NOMO-1 treated with DMSO at 0.1 percent for 48 hours (cell line): ENCODE data around the gene ESCO1.
"Not testable (repeated sequence)": the region's sequence is repeated elsewhere in the genome, so short reads cannot be mapped to it uniquely, and the experiment has no call there.

Experiments used
- DNase-seq: peaks from one replicate; lab custom pipeline; 2025; ENCODE audit not compliant: unreplicated experiment; lab: John Stamatoyannopoulos, UW

Gene ESCO1

GRCh38 chr18:21593540-21594257, 6.8 kb downstream of the ESCO1 start:
- DNase-seq, result no peak

- not testable (repeated sequence) for DNase-seq
These were observed 8.1 kb downstream of the ESCO1 start for GRCh38 chr18:21592361-21592760.

DNA sequence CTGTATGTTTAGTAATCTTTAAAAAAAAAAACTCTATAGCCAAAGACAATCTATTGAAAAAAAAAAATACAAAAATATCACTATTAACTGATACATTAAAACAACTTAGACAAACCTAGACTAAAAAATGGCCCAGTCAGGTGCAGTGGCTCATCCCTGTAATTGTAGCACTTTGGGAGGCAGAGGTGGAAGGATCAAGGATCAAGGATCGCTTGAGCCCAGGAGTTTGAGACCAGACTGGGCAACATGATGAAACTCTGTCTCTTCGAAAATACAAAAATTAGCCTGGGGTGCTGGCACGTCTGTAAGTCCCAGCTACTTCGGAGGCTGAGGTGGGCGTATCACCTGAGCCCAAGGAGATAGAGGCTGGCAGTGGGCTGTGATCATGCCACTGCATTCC, 16.1 kb downstream of the ESCO1 start:
- DNase-seq, result no peak

DNA sequence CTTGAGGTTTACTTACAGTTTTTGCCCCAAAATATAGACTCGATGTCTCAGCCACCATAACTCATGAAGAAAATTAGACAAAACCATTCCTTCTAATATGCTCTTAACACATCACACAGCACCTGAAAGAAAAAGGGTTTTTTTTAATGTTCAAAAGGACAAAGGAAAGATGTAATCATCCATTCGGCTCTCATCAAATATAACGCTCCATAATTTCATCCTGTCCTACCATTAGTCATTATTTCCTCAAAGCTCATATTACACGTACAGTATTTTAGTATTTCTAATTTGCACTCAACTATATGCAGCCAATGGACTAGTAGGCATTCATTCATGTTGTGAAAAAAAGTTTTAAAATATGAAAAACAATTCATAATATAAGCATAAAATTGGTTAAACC, 24.8 kb downstream of the ESCO1 start:
- DNase-seq, result no peak

DNA sequence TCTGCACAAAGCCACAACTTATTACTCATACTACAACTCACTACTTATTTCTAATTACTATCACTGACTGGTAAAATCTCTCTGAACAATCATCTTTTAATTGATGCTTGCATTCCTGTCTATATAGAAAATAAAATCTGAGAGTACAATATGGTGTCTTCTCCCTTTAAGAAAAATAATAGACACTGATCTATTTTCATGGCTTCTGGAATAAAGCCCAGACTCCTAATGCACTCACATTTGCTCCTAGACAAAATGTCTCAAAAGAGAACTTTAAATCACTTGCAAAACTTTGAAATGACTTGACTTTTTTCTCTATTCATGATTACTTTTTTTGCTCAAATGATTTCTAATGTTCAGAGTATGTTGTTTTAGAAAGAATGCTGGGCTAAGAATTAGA, 28.7 kb downstream of the ESCO1 start:
- no peak for DNase-seq

DNA sequence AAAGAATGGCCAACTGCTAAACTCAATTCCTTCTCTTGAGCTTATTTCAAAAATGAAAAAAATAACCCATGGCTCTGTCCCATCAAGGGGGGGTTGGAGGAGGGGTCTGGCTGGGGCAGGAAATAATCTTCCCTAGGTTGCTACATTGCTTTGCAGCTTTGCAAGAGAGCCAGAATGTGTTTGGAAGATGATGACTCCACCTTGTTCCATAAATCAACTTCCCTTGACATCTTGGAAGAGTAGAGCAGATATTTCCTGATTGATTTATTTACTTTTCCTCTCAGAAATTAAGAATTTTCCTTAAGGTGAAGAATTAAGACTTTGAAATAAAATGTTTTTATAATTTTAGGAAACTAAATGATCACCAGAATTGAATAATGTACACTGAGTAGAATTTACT, 41.3 kb downstream of the ESCO1 start:
- no peak for DNase-seq

- DNase-seq, result no peak
These were observed 42.8 kb downstream of the ESCO1 start for GRCh38 chr18:21557607-21558253.

- no peak for DNase-seq
These were observed 50.0 kb downstream of the ESCO1 start for GRCh38 chr18:21550510-21550970.

DNA sequence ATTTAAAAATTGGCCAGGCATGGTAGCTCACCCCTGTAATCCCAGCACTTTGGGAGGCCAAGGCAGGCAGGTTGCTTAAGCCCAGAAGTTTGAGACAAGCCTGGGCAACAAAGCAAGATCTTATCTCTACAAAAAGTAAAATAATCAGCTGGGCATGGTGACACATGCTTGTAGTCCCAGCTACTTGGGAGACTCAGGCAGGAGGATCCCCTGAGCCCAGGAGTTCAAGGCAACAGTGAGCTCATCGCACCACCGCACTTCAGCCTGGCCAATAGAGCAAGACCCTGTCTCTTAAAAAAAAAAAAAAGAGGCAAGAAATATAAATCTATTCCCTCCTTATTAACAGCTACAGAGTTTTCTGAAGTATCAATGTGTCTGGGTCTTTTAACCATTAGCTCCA, 51.9 kb downstream of the ESCO1 start:
- DNase-seq, result no peak

DNA sequence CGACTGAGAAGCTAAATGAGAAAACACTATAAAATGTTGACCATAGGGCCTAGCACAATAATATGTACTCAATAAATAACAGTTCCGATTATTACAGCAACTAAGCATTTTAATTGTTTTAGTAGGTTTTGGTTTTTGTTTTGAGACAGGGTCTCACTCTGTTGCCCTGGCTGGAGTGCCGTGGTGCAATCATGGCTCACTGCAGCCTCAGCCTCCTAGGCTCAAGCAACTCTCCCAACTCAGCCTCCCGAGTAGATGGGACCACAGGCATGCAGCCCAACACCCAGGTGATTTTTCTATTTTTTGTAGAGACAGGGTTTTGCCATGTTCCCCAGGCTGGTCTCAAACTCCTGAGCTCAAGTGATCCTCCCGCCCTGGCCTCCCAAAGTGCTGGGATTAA, 54.1 kb downstream of the ESCO1 start:
- DNase-seq, result no peak

- DNase-seq, result no peak
These were observed 62.3 kb downstream of the ESCO1 start for GRCh38 chr18:21538230-21538629.

- DNase-seq, result no peak
These were observed 66.2 kb downstream of the ESCO1 start for GRCh38 chr18:21534327-21534726.

- DNase-seq, result no peak
These were observed 74.0 kb downstream of the ESCO1 start for GRCh38 chr18:21526463-21526862.

DNA sequence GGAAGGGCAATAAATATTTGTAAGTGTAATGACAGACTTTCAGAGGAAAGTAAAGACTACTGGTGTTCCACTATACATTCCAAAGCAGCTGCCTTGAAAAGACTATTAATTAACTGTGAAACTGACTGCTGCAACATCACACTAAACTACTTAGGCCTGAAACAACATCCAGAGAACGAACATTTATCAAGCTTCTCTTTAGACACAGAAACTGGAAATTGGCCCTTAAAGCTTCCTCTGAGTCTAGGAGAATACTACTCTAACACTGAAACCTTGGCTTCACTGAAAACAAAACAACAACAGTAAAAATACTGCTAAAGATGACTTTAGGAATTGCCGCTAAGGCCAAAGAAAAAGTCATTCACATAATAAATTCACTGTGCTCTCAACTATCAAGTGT, 74.6 kb downstream of the ESCO1 start:
- no peak for DNase-seq

- no peak for DNase-seq
These were observed 78.0 kb downstream of the ESCO1 start for GRCh38 chr18:21522530-21522929.

DNA sequence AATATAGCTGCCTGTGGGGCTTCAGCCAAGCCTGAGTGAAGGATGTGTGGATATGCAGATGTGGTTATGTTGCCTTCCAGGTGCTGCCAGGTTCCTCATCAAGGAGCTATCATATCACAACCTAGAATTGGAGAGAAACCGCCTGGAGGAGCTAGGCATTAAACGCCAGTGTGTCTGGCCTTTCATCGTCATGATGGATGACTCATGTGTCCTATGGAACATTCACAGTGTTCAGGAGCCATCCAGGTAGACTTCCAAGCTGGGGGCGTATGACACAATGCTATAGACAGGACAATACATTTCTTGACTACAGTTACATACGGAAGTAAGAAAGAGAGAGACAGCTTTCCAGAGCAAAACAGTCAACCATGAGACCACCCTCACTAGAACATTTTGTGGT, 86.8 kb downstream of the ESCO1 start:
- DNase-seq, result no peak

GRCh38 chr18:21513292-21513691, 87.2 kb downstream of the ESCO1 start:
- DNase-seq, result no peak

DNA sequence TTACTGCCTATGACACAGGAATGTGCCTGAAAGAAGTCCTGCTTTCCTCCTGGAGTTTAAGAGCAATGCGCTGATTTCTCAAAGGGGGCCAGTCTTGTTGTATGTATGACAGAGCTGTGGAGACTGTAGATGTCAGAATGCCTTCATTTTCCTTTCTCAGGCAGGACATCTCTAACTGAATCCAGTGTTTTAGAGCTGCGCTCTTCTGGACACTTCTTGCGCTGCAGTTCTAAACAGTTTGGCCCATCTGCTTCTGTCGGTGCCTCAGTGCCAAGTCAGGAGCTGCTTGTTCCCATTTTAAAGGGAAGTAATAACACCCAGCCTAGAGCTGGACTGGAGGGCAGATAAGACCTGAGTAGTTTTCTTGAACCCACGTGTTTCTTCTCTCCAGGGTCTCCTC, 91.4 kb downstream of the ESCO1 start:
- DNase-seq, result no peak

GRCh38 chr18:21507913-21508701, 92.4 kb downstream of the ESCO1 start:
- no peak for DNase-seq

DNA sequence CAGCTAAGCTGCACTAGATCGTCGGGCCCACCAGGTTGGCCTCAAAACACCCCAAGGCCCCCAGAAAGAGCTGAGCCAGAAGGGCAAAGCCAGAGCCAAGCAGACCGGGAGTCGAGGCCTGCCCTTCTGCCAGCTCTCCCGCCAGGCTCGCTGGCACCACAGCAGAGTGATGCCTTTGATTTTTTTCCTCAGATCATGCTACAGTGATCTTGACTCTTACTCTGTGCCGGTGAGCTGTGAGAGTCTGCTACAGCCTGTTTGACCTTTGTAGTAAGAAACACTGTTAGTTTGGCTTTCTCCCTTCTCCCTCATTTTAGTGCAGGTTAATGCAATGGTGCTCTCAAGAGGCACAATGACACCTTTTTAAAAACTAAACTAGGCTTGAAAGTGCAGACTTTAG, 97.8 kb downstream of the ESCO1 start:
- no peak for DNase-seq

DNA sequence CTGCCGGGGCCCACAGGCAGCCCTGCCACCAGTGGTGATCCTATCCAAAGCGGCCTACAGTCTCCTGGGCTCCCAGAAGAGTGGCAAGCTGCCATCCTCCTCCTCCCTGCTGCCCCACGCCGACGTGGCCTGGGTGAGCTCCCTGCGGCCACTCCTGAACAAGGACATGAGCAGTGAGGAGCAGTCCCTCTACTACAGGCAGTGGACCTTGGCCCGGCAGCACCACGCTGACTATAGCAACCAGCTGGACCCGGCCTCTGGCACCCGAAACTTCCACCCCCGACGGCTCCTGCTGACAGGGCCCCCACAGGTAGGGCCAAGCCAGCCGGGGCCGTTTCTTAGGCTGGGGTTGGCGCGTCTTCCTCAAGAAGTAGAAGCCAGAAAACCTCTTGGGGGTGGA, 100.5 kb downstream of the ESCO1 start:
- no peak for DNase-seq

DNA sequence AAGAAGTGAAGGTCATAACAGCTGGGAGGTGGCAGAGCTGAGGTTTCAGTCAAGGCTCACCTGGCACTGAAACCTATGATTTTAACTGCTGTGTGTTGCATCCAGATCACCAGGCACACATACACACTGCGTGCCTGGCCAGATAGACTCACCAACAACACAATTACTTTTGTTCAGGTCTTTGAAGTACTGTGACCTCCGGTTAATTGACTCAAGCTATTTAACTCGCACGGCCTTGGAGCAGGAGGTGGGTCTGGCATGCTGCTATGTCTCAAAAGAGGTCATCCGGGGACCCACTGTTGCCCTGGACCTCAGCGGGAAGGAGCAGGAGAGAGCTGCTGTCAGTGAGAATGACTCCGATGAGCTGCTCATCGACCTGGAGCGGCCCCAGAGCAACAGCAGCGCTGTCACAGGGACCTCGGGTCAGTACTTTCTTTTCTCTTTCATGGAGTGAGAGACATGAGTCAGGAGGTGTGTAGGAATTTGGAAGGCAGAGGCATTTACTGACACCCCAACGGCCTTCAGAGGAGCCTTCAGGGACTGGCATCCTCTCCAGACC, 104.1 kb downstream of the ESCO1 start:
- DNase-seq, result no peak
